CD4-positive, alpha-beta T cell treated with Interleukin-15 for 4 hours (primary cell): Measurements from ENCODE around the gene ZNF460.

ENCODE experiments used
- DNase-seq: peaks from one replicate; pipeline ENCODE4 v3.0.0-alpha.2; 2020; ENCODE audit warnings: low spot score

The ZNF460 gene

DNA sequence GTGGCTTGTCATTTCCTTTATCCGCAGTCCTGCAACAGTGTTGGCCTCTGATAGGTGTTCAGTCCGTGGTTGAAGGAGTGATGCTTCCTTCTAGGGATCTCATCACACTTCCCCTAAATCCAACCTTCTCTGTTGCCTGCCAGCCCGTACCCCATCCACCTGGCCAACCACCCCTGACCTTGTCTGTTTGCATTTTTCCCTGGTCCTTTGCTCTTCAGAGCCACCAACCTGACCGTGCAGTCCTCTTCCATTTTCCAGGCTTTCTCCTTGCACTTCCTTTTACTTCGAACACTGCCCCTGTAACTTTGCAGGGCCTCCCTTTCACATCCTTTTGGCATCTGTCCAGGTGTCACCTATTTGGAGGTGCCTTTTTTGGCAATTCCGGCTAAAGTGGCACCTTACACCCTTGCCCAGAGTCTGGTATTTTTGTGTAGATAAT lies 696 bp downstream of the ZNF460 start:
- DNase-seq, result peak; percentile 31

DNA sequence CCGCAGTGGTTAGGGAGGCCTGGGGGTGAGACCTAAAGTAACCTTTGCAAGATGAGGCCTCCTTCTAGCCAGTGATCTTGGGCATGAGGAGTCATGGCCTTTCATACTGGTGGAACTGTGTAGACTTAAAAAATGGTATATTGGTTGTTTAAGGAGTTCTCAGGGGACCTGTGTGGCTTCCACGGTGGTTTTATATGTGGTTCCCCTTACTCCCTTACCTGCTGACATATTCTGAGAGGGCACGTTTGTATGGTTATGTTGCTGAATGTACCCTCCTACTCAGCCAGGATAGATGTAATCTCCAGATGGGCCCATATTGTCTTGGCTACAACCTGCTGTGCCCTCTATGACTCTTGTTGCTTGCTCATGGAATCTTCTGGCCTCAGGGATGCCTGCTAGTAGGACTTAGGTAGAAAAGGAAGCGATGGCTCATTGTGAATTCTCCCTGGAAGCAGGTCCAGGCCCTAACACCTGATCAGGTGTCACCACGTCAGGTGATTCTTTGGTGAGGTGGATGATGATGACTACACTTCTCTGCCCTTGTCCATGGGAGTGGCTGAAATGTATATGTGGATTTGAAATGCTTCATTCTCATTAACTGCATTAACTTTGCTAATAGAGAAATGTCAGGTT lies 1.8 kb downstream of the ZNF460 start:
- no peak for DNase-seq

DNA sequence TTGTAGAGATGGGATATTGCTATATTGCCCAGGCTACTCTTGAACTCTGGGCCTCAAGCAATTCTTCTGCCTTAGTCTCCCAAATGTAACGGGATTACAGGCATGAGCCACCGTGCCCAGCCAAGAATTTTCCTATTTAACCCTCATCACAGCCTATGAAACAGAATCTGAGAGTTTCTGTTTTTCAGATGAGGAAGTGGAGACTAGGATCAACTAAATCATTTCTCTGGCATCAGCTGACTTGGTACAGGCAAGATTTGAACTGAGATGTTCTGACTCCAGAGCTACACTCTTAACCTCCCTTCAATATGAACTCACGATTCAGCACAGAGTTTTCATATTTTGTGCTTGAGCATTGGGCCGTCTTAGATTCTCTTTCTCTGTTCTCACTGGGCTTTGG lies 8.1 kb downstream of the ZNF460 start:
- no peak for DNase-seq

DNA sequence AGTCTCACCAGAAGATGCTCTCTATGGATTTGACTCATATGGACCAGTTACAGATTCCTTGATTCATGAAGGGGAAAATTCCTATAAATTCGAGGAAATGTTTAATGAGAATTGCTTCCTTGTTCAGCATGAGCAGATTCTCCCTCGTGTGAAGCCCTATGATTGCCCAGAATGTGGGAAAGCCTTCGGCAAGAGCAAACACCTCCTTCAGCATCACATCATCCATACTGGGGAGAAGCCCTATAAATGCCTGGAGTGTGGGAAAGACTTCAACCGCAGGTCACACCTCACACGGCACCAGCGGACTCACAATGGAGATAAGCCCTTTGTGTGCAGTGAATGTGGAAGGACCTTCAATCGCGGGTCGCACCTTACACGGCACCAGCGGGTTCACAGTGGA lies 10.7 kb downstream of the ZNF460 start:
- DNase-seq, result no peak

DNA sequence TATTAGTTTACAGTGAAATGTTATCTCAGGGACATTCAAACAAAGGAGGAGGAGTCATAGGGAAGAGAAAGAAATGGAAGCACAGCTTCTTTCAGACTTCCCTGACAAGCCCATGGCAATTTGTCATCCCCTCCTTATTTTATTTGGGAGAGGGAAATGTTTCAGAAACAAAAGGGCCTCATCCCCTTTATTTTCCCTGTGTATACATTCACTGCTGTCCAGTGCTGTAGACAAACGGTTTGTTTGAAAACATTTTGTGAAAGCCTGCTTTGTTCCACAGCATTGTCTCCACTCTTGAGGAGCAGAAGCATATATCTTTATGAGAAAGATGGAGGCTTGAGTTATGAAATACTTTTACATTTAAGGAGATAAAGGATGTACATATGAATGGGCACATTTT lies 12.3 kb downstream of the ZNF460 start:
- no peak for DNase-seq

DNA sequence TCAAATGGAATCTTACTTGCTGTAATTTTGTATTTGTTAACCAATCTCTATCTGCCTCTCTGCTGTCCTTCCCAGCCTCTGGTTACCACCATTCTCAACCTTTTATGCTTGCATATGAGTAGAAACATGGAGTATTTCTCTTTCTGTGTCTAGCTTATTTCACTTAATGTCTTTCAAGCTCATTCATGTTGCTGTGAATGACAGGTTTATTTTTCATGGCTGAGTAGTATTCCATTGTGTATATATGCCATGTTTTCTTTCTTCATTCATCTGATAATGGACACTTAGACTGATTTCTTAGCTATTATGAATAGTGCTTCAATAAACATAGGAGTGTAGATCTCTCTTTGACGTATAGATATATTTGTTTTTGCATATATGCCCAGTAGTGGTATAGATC lies 13.4 kb downstream of the ZNF460 start:
- DNase-seq, result no peak

DNA sequence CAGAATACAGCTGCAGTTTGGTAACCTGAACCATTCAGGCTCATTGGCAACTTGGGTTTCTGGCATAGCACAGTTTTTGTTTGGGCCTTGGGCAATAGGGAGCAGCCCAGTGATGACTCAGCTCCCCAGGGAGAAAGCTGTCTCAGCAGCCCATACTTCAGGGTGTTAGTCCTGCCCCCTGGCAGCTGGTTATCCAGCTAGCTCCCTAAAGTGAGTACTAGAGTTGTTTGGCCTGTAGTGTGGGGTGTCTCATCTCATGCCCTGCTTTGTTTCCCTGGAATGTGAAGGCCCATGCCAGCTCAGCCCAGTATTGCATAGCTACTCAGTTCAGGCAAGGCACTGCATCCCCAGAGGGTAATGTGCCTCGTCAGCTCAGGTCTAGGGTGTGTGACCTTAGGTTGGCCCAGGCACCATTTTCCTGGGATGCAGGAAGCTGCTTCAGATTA lies 21.8 kb downstream of the ZNF460 start:
- no peak for DNase-seq

DNA sequence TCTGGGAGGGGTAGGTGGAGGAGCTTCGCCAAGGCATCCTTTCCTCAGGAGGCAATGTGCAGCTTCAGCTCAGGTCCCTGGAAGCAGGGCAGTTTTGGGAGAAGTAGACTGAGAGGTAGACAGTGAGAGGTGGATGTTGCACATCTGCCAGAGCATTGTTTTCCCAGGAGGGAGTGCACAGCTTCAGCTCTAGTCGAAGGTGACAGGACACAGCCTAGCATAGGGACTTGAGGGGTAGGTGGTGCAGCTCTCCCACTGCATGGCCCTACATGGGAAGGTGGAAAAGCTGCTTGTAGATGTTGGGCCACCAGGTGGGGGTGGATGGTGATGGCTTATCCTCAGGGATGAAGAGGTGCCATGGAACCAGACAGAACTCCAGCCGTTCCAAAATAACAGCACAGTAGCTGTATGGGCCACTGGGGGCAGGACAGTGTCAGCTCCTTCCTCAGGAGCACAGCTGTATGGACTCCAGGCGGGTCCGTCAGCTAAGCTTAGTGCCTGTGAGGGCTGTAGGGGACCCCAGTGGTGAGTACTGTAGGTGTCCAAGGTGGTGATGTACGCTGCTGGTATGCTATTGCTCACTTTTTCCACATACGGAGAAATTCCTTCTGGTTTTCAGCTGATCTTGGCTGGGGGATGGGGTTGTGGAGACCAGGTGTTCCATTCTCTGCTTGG lies 22.6 kb downstream of the ZNF460 start:
- DNase-seq, result no peak

DNA sequence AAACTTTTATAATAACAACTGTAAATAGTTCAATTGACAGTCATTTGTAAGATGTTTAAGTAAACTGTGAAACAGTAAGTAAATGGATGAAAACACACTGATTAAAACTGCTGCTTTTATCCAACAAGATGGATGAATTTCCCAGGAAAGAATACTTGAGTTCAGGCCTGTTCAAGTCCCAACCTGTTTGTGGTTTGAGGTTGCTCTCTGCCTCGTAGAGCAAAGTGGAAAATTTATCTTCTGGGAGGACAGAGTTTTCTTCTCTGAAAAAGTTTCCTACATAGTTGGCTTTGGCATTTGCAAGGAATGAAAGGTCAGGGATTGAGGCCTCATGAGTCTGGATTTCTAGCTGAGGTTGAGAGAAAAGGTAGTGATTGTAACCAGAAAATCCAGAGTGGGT lies 24.8 kb downstream of the ZNF460 start:
- DNase-seq, result no peak

DNA sequence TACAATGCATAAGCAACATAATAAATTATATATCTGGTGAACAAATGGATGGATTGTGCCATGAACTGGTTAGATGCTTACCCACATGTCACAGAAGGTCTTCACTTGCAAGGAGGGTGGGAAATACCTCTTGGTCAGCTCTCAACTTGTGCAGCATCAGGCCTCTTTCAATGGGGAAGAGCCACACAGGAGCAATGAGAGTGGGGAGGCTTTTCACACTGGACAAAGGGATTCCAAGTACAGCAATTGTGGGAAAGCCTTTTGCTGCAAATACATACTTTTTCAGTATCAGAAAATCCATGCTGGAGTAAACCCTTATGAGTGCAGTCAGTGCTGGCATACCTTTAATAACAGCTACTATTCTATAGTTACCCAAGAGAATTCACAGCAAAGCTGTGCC lies 28.2 kb downstream of the ZNF460 start:
- no peak for DNase-seq

DNA sequence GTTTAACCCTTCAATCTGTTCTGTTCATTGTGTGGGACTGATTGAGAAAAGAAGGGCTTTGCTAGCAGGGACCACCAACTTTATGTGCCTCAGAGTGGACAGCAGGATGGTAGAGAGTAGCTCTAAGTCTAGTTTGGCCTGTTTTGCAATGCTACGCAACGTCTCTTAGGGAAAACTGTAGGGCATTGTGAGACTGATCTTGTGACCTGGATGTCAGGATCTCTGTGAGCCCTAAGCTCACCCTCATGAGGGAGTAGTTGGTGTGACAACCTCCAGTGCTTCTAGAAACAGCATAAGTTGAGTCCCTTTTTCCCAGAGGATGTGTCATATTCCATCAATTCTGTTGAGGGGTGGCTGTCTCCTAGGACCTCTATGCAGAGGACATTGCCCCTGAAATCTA lies 30.5 kb downstream of the ZNF460 start:
- no peak for DNase-seq

DNA sequence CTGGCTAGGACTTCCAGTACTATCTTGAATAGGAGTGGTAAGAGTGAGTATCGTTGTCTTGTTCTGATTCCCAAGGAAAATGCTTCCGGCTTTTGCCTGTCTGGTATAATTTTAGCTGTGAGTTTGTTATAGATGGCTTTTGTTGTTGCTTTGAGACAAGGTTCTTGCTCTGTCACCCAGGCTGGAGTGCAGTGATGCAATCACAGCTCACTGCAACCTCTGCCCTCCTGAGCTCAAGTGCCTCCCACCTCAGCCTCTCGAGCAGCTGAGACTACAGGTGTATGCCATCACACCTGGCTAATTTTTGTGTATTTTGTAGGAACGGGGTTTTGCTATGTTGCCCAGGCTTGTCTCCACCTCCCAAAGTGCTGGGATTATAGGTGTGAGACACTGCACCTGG lies 33.9 kb downstream of the ZNF460 start:
- no peak for DNase-seq

DNA sequence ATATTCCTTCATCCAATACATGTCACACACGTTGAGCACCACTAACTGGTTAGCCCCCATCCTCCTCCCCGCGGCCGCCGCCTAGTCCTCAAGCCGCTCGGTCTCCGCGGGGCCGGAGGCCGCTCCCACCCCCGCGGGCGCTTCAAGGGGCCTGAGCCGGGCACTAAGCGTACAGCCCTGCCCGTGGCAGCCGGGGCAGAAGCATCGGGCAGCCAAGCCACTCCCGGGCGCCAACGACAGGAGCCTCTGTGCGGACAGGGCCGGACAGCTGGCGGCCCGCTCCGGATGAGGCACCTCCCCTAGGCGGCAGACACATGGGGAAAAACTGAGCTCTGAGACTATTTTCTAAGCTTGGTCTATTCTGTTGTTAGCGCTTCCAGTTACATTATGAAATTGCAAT lies 37.2 kb downstream of the ZNF460 start:
- DNase-seq, result no peak

DNA sequence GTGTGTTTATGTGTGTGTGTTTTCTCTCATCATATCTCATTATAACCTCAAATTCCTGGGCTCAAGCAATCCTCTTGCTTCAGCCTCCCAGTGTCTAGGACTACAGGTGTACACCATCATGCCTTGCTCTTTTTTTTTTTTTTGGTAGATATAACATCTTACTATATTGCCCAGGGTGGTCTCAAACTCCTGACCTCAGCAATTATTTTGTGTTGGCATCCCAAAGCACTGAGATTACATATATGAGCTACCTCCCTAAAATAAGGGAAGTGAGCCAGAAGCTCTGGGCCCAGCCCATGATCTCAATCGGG lies 39.5 kb downstream of the ZNF460 start:
- no peak for DNase-seq

DNA sequence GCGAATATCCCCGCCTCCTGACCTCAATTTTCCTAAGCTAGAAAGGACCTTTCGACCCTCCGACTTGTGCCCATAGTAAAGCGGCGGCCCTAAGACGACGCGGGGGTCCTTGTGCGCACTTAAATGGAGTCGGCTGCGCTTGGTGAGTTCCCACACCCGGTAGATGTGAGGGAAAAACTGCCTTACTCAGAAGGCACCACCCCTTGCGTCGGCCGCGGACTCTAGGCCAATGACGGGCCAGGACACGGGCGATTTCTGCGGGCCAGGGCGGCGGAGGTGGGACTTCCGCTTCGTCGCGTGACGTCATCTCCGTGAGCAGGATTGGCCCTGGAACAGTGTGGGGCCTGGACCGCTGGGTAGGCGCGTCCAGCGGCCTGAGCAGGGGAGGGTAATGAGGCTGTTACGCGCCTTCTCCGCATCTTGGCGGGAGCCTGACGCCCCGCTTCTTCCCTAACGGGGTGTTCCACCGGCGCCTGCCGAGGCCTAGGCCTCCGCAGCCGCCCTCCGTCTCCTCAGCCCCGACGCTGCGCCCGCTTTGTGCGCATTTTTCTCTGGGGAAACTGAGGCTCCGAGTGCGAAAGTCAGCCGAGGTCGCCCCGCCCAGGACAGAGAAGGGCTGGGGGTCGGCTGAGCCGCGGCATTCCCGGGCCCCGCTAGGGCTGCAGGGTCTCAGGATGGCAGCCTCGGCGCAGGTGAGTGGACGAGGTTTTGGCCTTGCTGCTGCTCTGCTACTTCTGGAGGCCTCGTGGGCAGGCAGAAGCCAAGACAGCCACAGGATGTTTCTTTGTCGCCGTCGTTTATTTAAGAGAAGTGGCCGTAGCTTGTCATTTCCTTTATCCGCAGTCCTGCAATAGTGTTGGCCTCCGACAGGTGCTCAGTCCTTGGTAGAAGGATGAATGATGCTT lies 40.1 kb downstream of the ZNF460 start, which contains the start of gene ZNF543:
TSS of gene ZNF543 (plus strand) at position 293 of the 905 bp plus-strand sequence. CDS start at position 675, 382 bp downstream.
- DNase-seq, result peak; percentile 93

DNA sequence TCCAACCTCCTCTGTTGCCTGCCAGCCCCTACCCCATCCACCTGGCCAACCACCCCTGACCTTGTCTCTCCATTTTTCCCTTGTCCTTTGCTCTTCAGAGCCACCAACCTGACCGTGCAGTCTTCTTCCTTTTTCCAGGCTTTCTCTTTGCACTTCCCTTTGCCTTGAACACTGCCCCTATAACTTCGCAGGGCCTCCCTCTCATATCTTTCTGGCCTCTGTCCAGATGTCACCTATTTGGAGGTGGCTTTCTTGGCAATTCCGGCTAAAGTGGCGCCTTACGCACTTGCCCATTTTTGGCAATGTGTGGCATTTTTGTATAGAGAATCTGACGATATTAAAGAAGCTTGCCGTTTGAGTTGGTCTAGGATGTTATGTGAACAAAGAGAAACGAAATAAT lies 40.8 kb downstream of the ZNF460 start:
- no peak for DNase-seq

DNA sequence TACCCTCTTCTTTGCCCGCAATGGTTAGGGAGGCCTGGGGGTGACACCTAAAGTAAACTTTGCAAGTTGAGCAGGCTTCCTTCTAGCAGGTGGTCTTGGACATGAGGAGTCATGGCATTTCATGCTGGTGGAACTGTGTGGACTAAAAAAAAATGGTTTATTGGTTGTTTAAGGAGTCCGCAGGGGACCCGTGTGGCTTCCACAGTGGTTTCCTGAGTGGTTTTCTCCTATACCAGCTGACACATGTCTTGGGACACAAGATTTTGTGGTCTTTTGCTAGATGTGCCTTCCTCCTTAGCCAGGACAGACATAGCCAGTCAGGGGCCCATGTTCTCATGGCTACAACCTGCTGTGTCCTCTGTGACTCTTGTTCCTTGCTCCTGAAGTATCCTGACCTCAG lies 41.5 kb downstream of the ZNF460 start:
- no peak for DNase-seq

DNA sequence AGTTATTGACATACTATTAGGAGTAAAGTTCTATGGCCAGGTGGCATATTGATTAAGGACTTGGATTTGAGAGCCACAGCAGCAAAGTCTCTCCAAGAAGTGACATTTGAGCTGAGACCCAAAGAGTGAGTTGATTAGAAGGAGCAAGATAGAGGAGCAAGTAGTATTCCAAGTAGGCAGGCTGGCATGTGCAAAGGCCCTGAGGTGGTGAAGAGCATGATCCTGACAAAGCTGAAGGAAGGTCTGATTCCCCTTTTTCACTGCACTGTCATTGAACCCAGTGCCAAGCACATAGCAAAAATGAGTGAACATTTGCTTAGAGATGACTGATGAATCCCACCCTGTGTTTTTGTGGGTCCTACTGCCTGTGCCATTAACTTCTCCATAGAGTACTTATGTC lies 44.7 kb downstream of the ZNF460 start:
- no peak for DNase-seq

DNA sequence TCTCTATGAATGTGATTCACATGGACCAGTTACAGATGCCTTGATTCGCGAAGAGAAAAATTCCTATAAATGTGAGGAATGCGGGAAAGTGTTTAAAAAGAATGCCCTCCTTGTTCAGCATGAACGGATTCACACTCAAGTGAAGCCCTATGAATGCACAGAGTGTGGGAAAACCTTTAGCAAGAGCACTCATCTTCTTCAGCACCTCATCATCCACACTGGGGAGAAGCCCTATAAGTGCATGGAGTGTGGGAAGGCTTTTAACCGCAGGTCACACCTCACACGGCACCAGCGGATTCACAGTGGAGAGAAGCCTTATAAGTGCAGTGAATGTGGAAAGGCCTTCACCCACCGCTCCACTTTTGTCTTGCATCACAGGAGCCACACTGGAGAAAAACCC lies 47.7 kb downstream of the ZNF460 start:
- no peak for DNase-seq

DNA sequence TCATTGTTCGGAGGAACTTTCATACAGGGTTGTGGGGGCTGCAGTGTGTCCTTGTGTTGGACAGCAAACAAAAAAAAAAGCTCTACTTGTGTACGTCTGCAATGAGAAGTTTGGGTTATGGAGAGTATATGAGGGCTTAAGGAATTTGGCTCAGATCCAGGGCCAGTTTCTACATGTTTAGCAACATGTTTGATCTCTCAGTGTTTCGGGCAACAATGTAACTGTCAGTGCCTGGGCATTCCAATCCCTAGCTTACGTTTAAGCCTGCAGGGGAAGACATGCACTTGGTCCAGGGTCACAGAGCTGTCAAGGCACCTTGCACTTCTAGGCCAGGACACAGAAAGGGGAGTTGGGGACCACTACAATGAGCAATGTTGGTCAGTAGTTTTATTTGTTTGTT lies 53.9 kb downstream of the ZNF460 start:
- no peak for DNase-seq

DNA sequence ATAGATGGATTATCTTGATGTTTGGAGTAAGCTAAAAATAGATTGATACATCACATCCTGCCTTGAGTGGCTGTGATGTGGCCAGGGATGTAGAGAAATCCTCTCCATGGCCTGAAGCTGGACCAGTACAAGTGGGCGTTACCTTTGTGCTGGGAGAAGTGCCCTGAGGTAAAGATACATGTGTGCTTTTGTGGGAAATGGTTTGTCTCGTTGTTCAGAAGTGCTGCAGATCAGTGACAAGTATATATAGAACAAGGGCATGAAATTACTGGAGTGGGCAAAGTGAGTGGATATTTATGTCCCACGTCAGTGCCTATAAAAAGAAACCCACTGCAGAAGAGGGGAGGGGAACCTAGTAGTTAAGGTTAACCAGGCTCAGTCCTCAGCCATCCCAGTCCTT lies 58.6 kb downstream of the ZNF460 start:
- DNase-seq, result no peak

DNA sequence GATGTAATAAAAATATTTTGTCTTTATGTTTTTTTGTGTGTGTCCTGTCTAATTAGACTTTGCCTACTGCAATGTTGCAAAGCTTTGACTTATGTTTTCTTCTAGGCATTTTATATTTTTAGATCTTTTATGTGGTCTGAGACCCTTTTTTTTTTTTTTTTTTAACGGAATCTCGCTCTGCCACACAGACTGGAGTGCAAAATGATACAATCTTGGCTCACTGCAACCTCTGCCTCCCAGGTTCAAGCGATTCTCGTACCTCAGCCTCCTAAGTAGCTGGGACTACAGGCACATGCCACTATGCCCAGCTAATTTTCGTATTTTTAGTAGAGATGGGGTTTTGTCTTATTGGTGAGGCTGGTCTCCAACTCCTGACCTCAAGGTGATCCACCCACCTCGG lies 62.3 kb downstream of the ZNF460 start:
- DNase-seq, result no peak
